OCI-LY1 (cell line): ENCODE measurements around the gene EMSY.

ENCODE experiments used
- H2AFZ ChIP-seq: fragments of 200-600 bp; sonication (generic), shearing (Covaris generic); 2 replicates; pipeline ENCODE4 v1.6.0; 2014; ENCODE audit warnings: antibody characterized with exemption, mild to moderate bottlenecking, low read length
- H3F3A ChIP-seq: fragments of 200-600 bp; sonication (generic), shearing (Covaris generic); 2 replicates; pipeline ENCODE4 v1.6.0; 2014; ENCODE audit warnings: mild to moderate bottlenecking, antibody characterized with exemption, low read length, moderate library complexity; ENCODE audit not compliant: insufficient read depth
- H3K27ac ChIP-seq: fragments of 200-600 bp; sonication (generic); 2 replicates; pipeline ENCODE4 v1.5.1; 2014; ENCODE audit warnings: low read length, mixed run types, mild to moderate bottlenecking, low read depth; ENCODE audit not compliant: poor library complexity, severe bottlenecking
- H3K27me3 ChIP-seq: fragments of 200-600 bp; sonication (generic); 2 replicates; pipeline ENCODE4 v1.6.0; 2014; ENCODE audit warnings: antibody characterized with exemption, mild to moderate bottlenecking, low read length, moderate library complexity; ENCODE audit not compliant: insufficient read depth
- H3K36me3 ChIP-seq: fragments of 200-600 bp; sonication (generic); 2 replicates; pipeline ENCODE4 v1.6.1; 2014; ENCODE audit warnings: mild to moderate bottlenecking, antibody characterized with exemption, low read length, moderate library complexity, mixed read lengths; ENCODE audit not compliant: insufficient read depth
- H3K4me1 ChIP-seq: fragments of 200-600 bp; sonication (generic); 2 replicates; pipeline ENCODE4 v1.5.1; 2014; ENCODE audit warnings: mild to moderate bottlenecking, low read length, moderate library complexity; ENCODE audit not compliant: insufficient read depth, severe bottlenecking
- H3K4me2 ChIP-seq: fragments of 200-600 bp; sonication (generic), shearing (Covaris generic); 2 replicates; pipeline ENCODE4 v1.6.1; 2014; ENCODE audit warnings: low read length
- H3K4me3 ChIP-seq: fragments of 200-600 bp; sonication (generic); 2 replicates; pipeline ENCODE4 v1.5.1; 2014; ENCODE audit warnings: low read length, low read depth, mild to moderate bottlenecking, mixed read lengths; ENCODE audit not compliant: poor library complexity, severe bottlenecking
- H3K79me2 ChIP-seq: fragments of 200-600 bp; shearing (Covaris generic); 2 replicates; pipeline ENCODE4 v1.6.1; 2016; ENCODE audit warnings: mixed run types, low read length, mixed read lengths; ENCODE audit not compliant: insufficient read depth
- H3K9ac ChIP-seq: fragments of 200-600 bp; sonication (generic), shearing (Covaris generic); 2 replicates; pipeline ENCODE4 v1.6.1; 2014; ENCODE audit warnings: mild to moderate bottlenecking, low read length, mixed read lengths
- H3K9me2 ChIP-seq: fragments of 200-600 bp; sonication (generic), shearing (Covaris generic); 2 replicates; pipeline ENCODE4 v1.6.1; 2014; ENCODE audit warnings: low read depth, mild to moderate bottlenecking, low read length, mixed read lengths
- H3K9me3 ChIP-seq: fragments of 200-600 bp; shearing (Covaris generic); 2 replicates; pipeline ENCODE4 v1.6.1; 2014; ENCODE audit warnings: low read length, mixed read lengths
- H4K20me1 ChIP-seq: fragments of 200-600 bp; sonication (generic), shearing (Covaris generic); 2 replicates; pipeline ENCODE4 v1.6.0; 2016; ENCODE audit warnings: mild to moderate bottlenecking, low read length; ENCODE audit not compliant: insufficient read depth
- CTCF ChIP-seq: fragments of 200-600 bp; sonication (generic), shearing (Covaris generic); IDR thresholded peaks from 2 replicates; pipeline ENCODE4 v1.5.1; 2017; ENCODE audit warnings: mild to moderate bottlenecking, antibody characterized with exemption, low read length, moderate library complexity, mixed read lengths
- EZH2 ChIP-seq: fragments of 200-600 bp; sonication (generic), shearing (Covaris generic); IDR thresholded peaks from 2 replicates; pipeline ENCODE4 v1.8.0; 2017; ENCODE audit warnings: borderline replicate concordance, mixed run types, mild to moderate bottlenecking, antibody characterized with exemption, low read length, moderate library complexity, mixed read lengths

EMSY gene

GRCh38 chr11:76566811-76567210 lies 122.0 kb downstream of the EMSY start:
- H2AFZ ChIP-seq: no peak overlapping the region
- no peaks in the 10 kb centered on the region for H3K27me3 ChIP-seq
- no peaks in the 10 kb centered on the region for H3K79me2 ChIP-seq
- H3K9me3 ChIP-seq: no peaks in the 10 kb centered on the region
- no peaks in the 10 kb centered on the region for H3K36me3 ChIP-seq
- TF ChIP-seq CTCF: no peak
- TF ChIP-seq EZH2: no peak
- no peaks in the 10 kb centered on the region for H3K9me2 ChIP-seq
- no peaks in the 10 kb centered on the region for H3F3A ChIP-seq
- H4K20me1 ChIP-seq: no peaks in the 10 kb centered on the region
- no peak overlapping the region for H3K27ac ChIP-seq
- no peaks in the 10 kb centered on the region for H3K4me1 ChIP-seq
- H3K4me2 ChIP-seq: no peak overlapping the region
- H3K9ac ChIP-seq: no peak overlapping the region
- H3K4me3 ChIP-seq: no peak overlapping the region

- Histone ChIP-seq H3K27me3 (no peaks in the 10 kb centered on the region), H3F3A (no peaks in the 10 kb centered on the region), H3K9me3 (no peaks in the 10 kb centered on the region), H3K27ac (no peak overlapping the region), H3K36me3 (no peaks in the 10 kb centered on the region), H3K4me1 (no peaks in the 10 kb centered on the region), H3K4me3 (no peak overlapping the region), H3K9me2 (no peaks in the 10 kb centered on the region), H3K79me2 (no peaks in the 10 kb centered on the region), H3K9ac (no peak overlapping the region), H3K4me2 (no peak overlapping the region), H4K20me1 (no peaks in the 10 kb centered on the region), H2AFZ (no peak overlapping the region)
- TF ChIP-seq CTCF (no peak), EZH2 (no peak)
Measured at GRCh38 chr11:76567261-76567660, 122.4 kb downstream of the EMSY start.

GRCh38 chr11:76568139-76568538 lies 123.3 kb downstream of the EMSY start:
- Histone ChIP-seq H4K20me1 (no peaks in the 10 kb centered on the region), H3K9ac (no peak overlapping the region), H3K4me2 (no peak overlapping the region), H3K4me1 (no peaks in the 10 kb centered on the region), H2AFZ (no peak overlapping the region), H3K9me3 (no peaks in the 10 kb centered on the region), H3K36me3 (no peaks in the 10 kb centered on the region), H3K4me3 (no peak overlapping the region), H3K27ac (no peak overlapping the region), H3F3A (no peaks in the 10 kb centered on the region), H3K27me3 (no peaks in the 10 kb centered on the region), H3K9me2 (no peaks in the 10 kb centered on the region), H3K79me2 (no peaks in the 10 kb centered on the region)
- no peak for TF ChIP-seq EZH2
- TF ChIP-seq CTCF: no peak
